ENCODE data around the gene FADS2. TPM values are rescaled to one million over a fixed set of nuclear protein-coding genes. Genes with fewer than 3 reads are reported as not detected.

Gene FADS2
- total and polyA plus RNA-seq, 10 of the 15 experiments (the other 5 are each of a cell fraction or from before 2014, with no cell fraction given) = 3.3 to 313 (median 149) TPM

DNA sequence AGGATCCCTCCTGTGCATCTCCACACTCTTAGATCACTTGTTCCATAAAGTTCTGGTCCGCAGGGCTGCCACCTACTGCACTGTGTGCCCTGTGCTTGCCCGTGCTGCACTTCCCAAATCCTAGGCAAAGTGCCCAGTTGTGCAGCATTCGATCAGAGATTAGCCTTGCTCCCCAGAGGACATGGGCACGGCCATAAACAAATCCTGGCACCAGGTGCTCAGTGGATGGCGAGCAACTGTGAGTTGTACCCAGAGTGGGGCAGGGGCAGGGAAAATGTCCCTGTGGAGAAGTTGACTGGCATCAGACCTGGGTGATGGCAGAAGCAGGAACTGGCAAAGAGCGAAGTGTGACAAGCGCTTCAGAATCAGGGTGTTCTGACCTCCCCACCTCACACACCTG, 4.7 kb downstream of the FADS2 start:
- H3K79me2 ChIP-seq (ENCODE audit: control insufficient read depth, insufficient read depth, low read length) = peaks cover 92% of the 10 kb centered on the region
- DNase-seq (ENCODE audit: low read depth, low spot score) (no peak), FAIRE-seq (no peak), ATAC-seq (no peak)
- RAD21 ChIA-PET (ENCODE audit: unreplicated experiment) = interaction anchor here (0.9 to 6.9 kb wide), 3 partner anchors 18 to 35 kb away, joined by 3 to 48 read pairs (median 14); no protein-coding TSS in a partner anchor
- BruUV-seq (replicated peaks) = no TSS peak
- SMC1A ChIA-PET (ENCODE audit: uncharacterized antibody, unreplicated experiment) = interaction anchor here (1.1 to 6.2 kb wide), 3 partner anchors 16 to 38 kb away, joined by 4 to 67 read pairs (median 28); partner anchors contain the start of gene FADS1
- in situ Hi-C loops (cut with MboI) = no loop called here
- H3K9ac ChIP-seq (ENCODE audit: control insufficient read depth, insufficient read depth, low read length) = no peak overlapping the region
- no peaks in the 10 kb centered on the region for H4K20me1 ChIP-seq (ENCODE audit: control insufficient read depth, insufficient read depth)
- POLR2A ChIA-PET = interaction anchor here (1.4 to 6.9 kb wide), 4 partner anchors 12 to 25 kb away, joined by 4 to 167 read pairs (median 43); partner anchors contain the start of gene FADS1
- H3K4me1 ChIP-seq (ENCODE audit: control insufficient read depth, insufficient read depth, low read length) = peaks cover 36% of the 10 kb centered on the region
- peak overlapping the region; percentile 87 for H3K4me2 ChIP-seq (ENCODE audit: control insufficient read depth, insufficient read depth)
- no peaks in the 10 kb centered on the region for H3K27me3 ChIP-seq (replicated peaks in 1 of 2; ENCODE audit: control insufficient read depth in 2 of 2, insufficient read depth in 2 of 2, low read length in 1 of 2)
- H3K4me3 ChIP-seq = peak overlapping the region; percentile 51; the same call in 1 of the 2 replicates
- intact Hi-C loops (cut with micrococcal nuclease; ENCODE audit: unreplicated experiment) = no loop called here
- CTCF ChIA-PET = interaction anchor here (0.6 to 2.4 kb wide), 7 partner anchors 18 to 278 kb away, joined by 4 to 23 read pairs (median 6); no protein-coding TSS in a partner anchor
- no peak overlapping the region for H2AFZ ChIP-seq (ENCODE audit: control insufficient read depth, low read depth, low read length)
- 48% methylated on average over 7 of the region's 7 CpGs for WGBS (ENCODE audit: insufficient coverage, insufficient replicate concordance, low lambda C conversion rate, missing lambda C conversion rate)
- peaks cover 5 to 12% of the 10 kb centered on the region in 2 experiments for H3K36me3 ChIP-seq (ENCODE audit: control insufficient read depth in 2 of 2, insufficient read depth in 2 of 2, low read length in 1 of 2)
- no peaks in the 10 kb centered on the region for H3K9me3 ChIP-seq (replicated peaks; ENCODE audit: control insufficient read depth, insufficient read depth, low read length)
- TF ChIP-seq, protein P1, sequence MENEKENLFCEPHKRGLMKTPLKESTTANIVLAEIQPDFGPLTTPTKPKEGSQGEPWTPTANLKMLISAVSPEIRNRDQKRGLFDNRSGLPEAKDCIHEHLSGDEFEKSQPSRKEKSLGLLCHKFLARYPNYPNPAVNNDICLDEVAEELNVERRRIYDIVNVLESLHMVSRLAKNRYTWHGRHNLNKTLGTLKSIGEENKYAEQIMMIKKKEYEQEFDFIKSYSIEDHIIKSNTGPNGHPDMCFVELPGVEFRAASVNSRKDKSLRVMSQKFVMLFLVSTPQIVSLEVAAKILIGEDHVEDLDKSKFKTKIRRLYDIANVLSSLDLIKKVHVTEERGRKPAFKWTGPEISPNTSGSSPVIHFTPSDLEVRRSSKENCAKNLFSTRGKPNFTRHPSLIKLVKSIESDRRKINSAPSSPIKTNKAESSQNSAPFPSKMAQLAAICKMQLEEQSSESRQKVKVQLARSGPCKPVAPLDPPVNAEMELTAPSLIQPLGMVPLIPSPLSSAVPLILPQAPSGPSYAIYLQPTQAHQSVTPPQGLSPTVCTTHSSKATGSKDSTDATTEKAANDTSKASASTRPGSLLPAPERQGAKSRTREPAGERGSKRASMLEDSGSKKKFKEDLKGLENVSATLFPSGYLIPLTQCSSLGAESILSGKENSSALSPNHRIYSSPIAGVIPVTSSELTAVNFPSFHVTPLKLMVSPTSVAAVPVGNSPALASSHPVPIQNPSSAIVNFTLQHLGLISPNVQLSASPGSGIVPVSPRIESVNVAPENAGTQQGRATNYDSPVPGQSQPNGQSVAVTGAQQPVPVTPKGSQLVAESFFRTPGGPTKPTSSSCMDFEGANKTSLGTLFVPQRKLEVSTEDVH (IDR thresholded peaks at IDR 0.05; ENCODE audit: low read depth, partially characterized antibody) = no peak
- TF ChIP-seq ZSCAN29 (IDR thresholded peaks at IDR 0.05) (no peak), HDAC6 (IDR thresholded peaks at IDR 0.05; ENCODE audit: unreplicated experiment) (no peak), POLR2A (IDR thresholded peaks at IDR 0.05; ENCODE audit: low read depth, low read length) (peak; percentile 23; the same call in 1 of the 2 replicates), BMI1 (IDR thresholded peaks at IDR 0.05; ENCODE audit: borderline replicate concordance) (no peak), ETV6 (conservative IDR thresholded peaks at IDR 0.05 in 1 of 2, IDR thresholded peaks at IDR 0.05 in 1 of 2; ENCODE audit: borderline replicate concordance in 1 of 2, low read depth in 1 of 2) (no peak)
- 0 out of 2 replicates have a peak overlapping the region, but pooled peaks have one; percentile 23 for H3K27ac ChIP-seq (ENCODE audit: control insufficient read depth, insufficient read depth)

All from GM12878 (cell line).